AG04449 (cell line): ENCODE measurements around the gene CACNG3.

ENCODE experiments used
- CTCF ChIA-PET: fragments of 350-600 bp; formaldehyde crosslinking; extraction: SDS; loops from one replicate; lab custom pipeline; 2021; ENCODE audit warnings: antibody characterized with exemption; lab: Yijun Ruan, JAX
- POLR2A ChIA-PET: fragments of 400-600, 350-600 bp; formaldehyde crosslinking; extraction: SDS; loops from one replicate; lab custom pipeline; 2020; ENCODE audit warnings: antibody characterized with exemption, inconsistent platforms; lab: Yijun Ruan, JAX
- DNase-seq: peaks from one replicate; pipeline ENCODE4 v3.0.0-alpha.2; 2010; ENCODE audit warnings: low read depth, low spot score
- H3K4me3 ChIP-seq: 2 replicates; pipeline ENCODE4 v1.5.1; 2011; ENCODE audit warnings: low read depth, mild to moderate bottlenecking, control low read depth, low read length
- TF ChIP-seq, protein P1 (sequence below): IDR thresholded peaks from one replicate; pipeline ENCODE4 v1.5.1; 2011; ENCODE audit warnings: mild to moderate bottlenecking, moderate library complexity, low read length, control low read depth, inconsistent platforms; ENCODE audit not compliant: insufficient read depth; ENCODE audit errors: missing control alignments

The CACNG3 gene

DNA sequence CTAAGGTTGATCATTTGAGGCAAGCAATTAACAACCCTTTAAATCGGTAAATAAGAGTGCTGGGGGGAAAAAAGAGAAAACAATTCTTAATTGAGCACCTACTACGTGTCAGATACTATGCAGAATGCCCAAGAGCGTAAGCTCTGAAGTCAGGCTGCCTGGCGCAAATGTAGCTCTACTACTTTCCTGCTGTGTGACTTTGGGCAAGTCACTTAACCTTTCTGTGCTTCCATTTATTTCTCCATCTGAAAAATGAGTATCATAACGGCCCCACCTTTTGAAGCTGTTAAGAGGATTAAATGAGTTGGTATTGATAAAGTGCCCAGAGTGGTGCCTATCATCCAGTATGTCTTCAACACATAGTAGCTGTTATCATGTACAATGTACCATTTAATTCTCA is 102.0 kb downstream of the CACNG3 start:
- no peak overlapping the region for H3K4me3 ChIP-seq
- POLR2A ChIA-PET: interaction anchor here (0.7 kb wide), 1 partner anchor 1401 kb away, joined by 3 read pairs; no protein-coding TSS in a partner anchor
- DNase-seq: no peak
- CTCF ChIA-PET: no interaction called here
- TF ChIP-seq, protein P1, sequence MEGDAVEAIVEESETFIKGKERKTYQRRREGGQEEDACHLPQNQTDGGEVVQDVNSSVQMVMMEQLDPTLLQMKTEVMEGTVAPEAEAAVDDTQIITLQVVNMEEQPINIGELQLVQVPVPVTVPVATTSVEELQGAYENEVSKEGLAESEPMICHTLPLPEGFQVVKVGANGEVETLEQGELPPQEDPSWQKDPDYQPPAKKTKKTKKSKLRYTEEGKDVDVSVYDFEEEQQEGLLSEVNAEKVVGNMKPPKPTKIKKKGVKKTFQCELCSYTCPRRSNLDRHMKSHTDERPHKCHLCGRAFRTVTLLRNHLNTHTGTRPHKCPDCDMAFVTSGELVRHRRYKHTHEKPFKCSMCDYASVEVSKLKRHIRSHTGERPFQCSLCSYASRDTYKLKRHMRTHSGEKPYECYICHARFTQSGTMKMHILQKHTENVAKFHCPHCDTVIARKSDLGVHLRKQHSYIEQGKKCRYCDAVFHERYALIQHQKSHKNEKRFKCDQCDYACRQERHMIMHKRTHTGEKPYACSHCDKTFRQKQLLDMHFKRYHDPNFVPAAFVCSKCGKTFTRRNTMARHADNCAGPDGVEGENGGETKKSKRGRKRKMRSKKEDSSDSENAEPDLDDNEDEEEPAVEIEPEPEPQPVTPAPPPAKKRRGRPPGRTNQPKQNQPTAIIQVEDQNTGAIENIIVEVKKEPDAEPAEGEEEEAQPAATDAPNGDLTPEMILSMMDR: no peak

DNA sequence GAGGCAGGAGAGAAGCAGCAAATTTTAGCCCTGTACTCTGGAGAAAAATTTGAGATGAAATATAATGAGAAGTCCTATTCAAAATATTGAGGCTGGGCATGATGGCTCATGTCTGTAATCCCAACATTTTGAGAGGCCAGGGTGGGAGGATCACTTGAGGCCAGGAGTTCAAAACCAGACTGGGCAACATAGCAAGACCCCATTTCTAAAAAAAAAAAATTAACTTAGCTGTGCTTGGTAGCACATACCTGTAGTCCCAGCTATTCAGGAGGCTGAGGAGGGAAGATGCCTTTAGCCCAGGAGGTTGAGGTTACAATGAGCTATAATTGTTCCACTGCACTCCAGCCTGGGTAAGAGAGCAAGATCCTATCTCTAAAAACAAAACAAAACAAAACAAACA is 103.4 kb downstream of the CACNG3 start:
- H3K4me3 ChIP-seq: no peak overlapping the region
- POLR2A ChIA-PET: no interaction called here
- TF ChIP-seq, protein P1: no peak
- no peak for DNase-seq
- CTCF ChIA-PET: no interaction called here

DNA sequence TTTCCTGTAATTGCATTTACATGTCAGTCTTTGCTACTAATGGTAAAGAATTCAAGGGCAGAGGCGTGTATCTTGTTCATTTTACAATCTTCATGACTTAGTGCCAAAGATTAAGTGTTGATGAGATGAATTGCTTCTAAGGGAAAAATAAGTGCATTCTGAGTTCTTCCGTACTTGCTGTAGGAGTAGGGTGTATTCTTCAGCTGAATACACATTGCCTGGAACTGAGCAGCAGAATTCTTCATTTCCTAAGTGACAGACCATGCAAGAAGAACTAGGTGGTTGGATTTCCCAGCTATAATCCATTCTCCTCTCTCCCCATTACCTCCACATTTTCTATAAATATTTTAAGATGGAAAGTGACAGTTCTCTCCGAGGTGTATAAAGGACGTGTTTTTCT is 104.8 kb downstream of the CACNG3 start:
- TF ChIP-seq, protein P1: no peak
- no peak for DNase-seq
- ChIA-PET CTCF (no interaction called here), POLR2A (no interaction called here)
- no peak overlapping the region for H3K4me3 ChIP-seq

DNA sequence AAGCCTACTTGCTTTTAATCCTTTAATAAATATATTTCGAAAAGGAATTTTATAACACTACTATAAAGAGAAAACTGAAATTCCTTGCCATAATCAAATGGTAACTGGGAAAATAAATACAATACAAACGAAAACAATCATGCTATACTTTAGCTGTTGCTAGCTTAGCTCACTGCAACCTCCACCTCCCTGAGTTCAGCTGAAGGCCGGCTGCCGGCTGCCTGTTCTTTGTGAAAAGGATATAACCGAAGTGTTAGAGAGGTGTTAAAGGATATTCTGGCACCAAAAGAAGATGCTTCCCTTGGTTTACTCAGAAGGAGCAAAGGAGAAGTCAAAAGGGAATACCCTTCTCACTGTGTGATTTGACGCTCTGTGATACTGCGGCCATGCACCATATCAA is 108.5 kb downstream of the CACNG3 start:
- DNase-seq: no peak
- CTCF ChIA-PET: no interaction called here
- no peak overlapping the region for H3K4me3 ChIP-seq
- TF ChIP-seq, protein P1: no peak
- POLR2A ChIA-PET: no interaction called here

DNA sequence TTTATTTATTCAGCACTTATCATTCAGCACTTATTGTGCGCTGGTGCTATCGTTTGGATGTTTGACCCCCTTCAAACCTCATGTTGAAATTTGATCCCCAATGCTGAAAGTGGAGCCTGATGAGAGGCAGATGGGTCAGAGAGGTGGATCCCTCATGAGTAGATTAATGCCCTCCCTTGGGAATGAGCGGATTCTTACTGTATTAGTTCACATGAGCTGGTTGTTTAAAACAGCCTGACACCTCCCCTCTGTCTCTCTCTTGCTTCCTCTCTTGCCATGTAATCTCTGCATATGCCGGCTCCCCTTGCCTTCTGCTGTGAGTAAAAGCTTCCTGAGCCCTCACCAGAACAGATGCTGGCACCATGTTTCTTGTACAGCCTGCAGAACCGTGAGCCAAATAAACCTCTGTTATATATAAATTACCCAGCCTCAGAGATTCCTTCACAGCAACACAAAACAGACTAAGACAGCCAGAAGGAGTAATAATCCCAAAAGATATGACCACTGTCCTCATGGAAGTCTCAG is 111.1 kb downstream of the CACNG3 start:
- no peak for DNase-seq
- ChIA-PET CTCF (no interaction called here), POLR2A (no interaction called here)
- no peak overlapping the region for H3K4me3 ChIP-seq
- TF ChIP-seq, protein P1: no peak

DNA sequence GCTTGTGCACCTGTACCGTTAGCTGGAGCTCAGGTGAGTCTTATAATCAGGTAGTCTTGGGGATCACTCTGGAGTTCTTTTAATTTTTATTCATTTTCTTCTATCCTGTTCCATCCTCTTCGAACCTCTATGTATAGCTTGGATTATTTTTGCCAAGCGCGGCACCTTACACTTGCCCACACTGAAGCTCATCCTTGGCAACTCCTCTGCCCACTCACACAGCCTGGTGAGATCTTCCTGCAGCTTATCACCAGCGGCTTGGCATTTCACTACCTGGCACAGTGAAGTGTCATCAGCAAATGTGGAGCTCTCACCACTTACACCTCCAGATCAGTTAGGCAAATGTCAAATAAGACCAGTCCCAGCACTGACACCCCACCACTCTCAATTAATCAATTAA is 116.7 kb downstream of the CACNG3 start:
- ChIA-PET CTCF (no interaction called here), POLR2A (no interaction called here)
- no peak for DNase-seq
- TF ChIP-seq, protein P1: no peak
- no peak overlapping the region for H3K4me3 ChIP-seq
